Choroid plexus epithelial cell (primary cell): ENCODE measurements around the gene CUEDC1.

Experiments used
- DNase-seq: peaks from one replicate; pipeline ENCODE4 v3.0.0-alpha.2; 2010; ENCODE audit warnings: low read depth
- H3K4me3 ChIP-seq: 2 replicates; pipeline ENCODE4 v1.5.1; 2011; ENCODE audit warnings: low read depth, mild to moderate bottlenecking, control low read depth, low read length, moderate library complexity
- TF ChIP-seq, protein P1 (sequence below): conservative IDR thresholded peaks from 2 replicates; pipeline ENCODE4 v1.5.1; 2011; ENCODE audit warnings: low read depth, mild to moderate bottlenecking, control low read depth, inconsistent platforms, low read length, moderate library complexity

The CUEDC1 gene

DNA sequence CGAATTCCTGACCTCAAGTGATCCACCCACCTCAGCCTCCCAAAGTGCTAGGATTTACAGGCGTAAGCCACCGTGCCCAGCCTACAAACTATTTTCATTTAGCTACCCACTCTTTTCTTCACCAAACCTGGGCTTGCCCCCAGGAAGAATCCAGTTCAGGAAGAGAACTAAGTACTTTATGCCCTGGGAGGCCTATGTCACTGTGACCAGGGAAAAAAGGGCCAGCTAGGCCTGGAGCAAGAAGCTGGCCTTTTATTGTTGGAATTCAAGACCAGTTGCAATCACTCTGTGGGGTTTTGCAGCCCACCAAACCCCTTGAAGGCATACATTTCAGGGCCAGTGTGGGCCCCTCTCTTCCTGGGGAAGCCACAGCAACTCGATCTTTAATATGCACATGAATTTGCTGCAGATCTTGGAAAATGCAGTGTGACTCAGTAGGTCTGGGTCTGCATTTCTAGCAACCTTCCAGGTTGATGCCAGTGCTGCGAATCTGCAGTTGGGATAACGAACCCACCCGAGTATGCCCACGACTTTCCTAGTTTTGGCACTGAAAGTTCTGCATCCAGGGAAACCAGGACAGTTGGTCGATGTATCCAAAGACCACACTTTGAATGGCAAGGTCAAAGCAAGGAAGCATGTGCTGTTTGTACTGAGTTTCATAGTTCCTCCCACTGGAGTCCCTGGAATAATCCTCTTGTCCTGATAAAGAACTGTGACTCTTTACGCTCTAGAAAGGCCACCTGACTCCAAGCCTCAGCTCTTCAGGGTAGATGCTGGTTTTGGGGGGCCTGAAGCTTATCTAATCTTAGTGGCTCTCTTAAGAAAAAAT is 98.2 kb downstream of the CUEDC1 start:
- TF ChIP-seq, protein P1, sequence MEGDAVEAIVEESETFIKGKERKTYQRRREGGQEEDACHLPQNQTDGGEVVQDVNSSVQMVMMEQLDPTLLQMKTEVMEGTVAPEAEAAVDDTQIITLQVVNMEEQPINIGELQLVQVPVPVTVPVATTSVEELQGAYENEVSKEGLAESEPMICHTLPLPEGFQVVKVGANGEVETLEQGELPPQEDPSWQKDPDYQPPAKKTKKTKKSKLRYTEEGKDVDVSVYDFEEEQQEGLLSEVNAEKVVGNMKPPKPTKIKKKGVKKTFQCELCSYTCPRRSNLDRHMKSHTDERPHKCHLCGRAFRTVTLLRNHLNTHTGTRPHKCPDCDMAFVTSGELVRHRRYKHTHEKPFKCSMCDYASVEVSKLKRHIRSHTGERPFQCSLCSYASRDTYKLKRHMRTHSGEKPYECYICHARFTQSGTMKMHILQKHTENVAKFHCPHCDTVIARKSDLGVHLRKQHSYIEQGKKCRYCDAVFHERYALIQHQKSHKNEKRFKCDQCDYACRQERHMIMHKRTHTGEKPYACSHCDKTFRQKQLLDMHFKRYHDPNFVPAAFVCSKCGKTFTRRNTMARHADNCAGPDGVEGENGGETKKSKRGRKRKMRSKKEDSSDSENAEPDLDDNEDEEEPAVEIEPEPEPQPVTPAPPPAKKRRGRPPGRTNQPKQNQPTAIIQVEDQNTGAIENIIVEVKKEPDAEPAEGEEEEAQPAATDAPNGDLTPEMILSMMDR: no peak

GRCh38 chr17:57855391-57856035 is 99.7 kb downstream of the CUEDC1 start:
- DNase-seq: no peak
- TF ChIP-seq, protein P1: no peak
- no peak overlapping the region for H3K4me3 ChIP-seq

More for the DNA sequence above, 98.2 kb downstream of the CUEDC1 start:
- DNase-seq: no peak
- no peak overlapping the region for H3K4me3 ChIP-seq

DNA sequence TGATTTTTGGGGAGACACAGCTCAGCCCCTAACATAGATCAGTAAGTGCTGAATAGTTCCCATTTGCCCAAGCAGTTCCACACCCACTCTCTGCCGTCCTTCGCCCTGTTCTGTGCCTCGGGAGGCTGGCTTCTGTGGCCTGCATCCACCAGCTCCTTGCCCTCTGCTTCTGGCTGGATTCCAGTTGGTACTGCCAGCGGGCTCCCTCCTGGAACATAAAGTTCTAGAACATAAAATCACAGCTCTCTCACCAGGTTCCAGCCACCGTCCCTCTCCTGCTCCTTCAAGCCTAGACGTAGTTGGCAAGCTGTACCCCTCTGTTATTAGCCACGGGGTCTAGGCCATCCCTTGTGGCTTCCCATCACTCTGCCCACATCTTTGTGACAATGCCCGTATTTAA is 101.5 kb downstream of the CUEDC1 start:
- H3K4me3 ChIP-seq: no peak overlapping the region
- DNase-seq: no peak
- TF ChIP-seq, protein P1: no peak

DNA sequence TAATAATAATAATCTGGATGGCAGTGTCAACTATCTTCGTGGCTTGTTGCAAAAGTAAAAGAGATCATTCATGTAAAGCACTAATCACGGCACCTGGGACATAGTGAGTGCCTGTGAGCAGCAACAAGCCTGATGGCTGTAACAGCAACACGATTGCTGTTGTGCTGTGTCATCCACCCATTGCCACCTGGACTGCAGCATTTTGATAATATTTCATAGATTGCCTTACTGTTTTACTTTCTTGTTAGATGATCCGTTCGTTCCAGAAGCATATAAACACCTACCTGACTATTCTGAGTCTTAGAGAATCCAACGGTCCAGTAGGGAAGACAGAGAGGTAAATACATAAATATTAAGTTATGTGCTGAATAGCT is 102.3 kb downstream of the CUEDC1 start:
- no peak overlapping the region for H3K4me3 ChIP-seq
- TF ChIP-seq, protein P1: no peak
- DNase-seq: no peak

DNA sequence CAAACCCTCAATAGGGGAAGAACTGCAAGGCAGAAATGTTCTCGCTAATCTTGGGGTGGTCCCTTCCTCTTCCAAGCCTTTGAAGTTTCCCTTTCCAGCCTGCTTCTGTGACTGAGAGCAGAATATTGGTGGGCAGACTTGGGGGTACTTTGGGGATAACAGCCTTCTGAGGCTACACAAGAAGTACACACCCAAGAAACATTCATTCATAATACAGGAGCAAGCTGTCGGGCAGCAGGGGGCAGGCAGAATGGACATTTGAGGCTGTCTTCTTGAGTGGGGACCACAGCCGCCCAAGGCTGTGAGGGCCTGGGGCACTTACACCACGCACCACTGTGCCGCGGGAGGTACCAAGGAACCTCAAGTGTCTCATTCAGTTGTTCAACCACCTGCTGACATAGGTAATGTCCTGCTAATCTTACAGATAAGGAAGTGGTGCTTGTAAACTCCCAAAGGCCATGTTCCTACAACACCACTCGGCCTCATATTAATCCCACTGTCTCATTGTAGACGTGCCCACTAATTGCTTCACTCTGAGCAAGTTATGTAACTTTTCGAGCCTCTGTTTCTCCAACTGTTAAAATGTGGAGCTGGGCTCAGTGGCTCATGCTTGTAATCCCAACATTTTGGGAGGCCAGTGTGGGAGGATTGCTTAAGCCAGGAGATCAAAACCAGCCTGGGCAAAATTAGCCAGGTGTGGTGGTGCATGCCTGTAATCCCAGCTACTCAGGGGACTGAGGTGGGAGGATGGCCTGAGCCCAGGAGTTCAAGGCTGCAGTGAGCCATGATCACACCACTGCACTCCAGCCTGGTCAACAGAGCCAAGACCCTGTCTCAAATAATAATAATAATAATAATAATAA is 102.9 kb downstream of the CUEDC1 start:
- DNase-seq: no peak
- H3K4me3 ChIP-seq: no peak overlapping the region
- TF ChIP-seq, protein P1: no peak

DNA sequence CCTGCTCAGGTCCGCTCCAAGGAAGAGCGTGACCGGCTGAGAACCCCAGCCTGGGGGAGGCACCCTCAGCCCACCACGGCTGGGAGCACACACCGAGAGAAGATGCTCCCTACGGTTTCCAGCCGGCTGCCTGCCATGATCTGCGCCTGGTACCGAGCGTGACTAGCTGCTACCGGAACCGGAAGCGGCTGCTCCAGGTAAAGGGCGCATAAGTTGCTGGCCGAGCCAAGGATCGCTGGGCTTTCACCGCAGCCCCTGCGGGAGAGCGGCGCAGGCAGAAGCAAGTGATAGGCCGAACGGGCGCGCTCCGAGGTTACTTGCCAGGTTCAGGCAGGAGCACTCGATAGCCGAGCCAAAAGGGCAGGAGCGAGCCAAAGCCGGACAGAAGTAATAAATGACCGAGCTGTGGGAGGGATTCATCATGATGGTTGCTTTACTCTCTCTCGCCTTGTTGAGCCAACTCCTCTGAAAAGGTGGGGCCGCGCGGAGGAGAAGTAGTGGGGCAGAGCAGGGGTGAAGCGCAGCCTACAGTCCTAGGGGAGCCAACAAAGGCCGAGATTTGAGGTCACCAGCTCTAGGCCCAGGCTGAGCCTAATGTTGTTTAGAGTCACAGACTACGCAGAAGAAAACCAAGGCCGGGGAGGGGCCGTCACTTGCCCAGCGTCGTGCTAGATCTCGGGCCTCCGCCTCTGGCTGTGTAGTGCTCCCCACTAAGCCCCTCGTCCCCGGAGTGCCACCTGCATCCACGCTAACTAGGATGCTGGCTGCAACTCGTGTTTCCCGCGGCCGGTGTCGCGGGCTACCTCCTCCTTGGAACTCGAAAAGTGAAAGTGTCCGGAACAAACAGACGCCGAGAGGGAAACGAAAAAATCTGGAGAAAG is 105.1 kb downstream of the CUEDC1 start, which contains the start of gene MRPS23:
Gene MRPS23, minus strand, starts transcription at position 171 of the 881 bp plus-strand sequence. Its CDS starts 34 bp downstream, at position 137.
- TF ChIP-seq, protein P1: no peak
- DNase-seq: peak; percentile 99
- H3K4me3 ChIP-seq: peak within 1 kb of the TSS; percentile 100
